ENCODE results near the gene TPD52L1.
"Not testable (repeated sequence)": the region's sequence is repeated elsewhere in the genome, so short reads cannot be mapped to it uniquely, and the experiment has no call there.

The TPD52L1 gene

DNA sequence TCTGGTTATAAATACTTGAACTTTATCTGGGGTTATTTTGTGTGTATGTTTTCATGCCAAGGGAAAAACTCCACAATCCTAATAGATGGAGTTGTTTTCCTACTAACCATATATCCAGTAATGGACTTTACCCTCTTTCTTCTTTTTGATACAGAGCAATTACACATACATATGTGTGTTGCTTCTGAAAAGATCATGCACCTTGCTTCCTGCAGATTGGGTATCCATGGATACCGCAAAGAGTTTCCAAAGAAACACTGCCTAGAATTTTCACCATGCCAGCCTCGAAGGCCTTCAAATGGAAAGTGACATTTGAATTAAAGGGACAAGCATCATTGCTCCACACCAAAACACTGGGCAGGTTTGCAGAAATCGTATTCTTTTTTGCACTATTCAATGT, 121.4 kb downstream of the TPD52L1 start:
- DNase-seq, result no peak

- no peak for DNase-seq
Measured at GRCh38 chr6:125275779-125276178, 122.2 kb downstream of the TPD52L1 start.

GRCh38 chr6:125277838-125278237, 124.3 kb downstream of the TPD52L1 start:
- DNase-seq, result no peak

- DNase-seq, result no peak
Measured at GRCh38 chr6:125279961-125280360, 126.4 kb downstream of the TPD52L1 start.

DNA sequence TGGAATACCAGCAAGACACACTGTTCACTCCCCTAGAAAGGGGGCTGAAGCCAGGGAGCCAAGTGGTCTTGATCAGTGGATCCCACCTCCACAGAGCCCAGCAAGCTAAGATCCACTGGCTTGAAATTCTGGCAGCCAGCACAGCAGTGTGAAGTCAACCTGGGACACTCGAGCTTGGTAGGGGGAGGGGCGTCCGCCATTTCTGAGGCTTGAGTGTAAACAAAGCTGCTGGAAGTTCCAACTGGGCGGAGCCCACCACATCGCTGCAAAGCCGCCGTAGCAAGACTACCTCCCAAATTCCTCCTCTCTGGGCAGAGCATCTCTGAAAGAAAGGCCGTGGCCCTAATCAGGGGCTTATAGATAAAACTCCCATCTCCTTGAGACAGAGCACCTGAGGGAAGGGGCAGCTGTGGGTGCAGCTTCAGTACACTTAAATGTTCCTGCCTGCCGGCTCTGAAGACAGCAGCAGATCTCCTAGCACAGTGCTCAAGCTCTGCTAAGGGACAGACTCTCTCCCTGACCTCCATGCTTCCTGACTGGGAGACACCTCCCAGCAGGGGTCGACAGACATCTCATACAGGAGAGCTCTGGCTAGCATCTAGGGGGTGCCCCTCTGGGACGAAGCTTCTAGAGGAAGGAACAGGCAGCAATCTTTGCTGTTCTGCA, 126.9 kb downstream of the TPD52L1 start:
- DNase-seq, result not testable (repeated sequence)

GRCh38 chr6:125282470-125282869, 128.9 kb downstream of the TPD52L1 start:
- DNase-seq, result not testable (repeated sequence)

- no peak for DNase-seq
Measured at GRCh38 chr6:125285353-125285752, 131.8 kb downstream of the TPD52L1 start.

GRCh38 chr6:125285936-125286335, 132.4 kb downstream of the TPD52L1 start:
- no peak for DNase-seq

DNA sequence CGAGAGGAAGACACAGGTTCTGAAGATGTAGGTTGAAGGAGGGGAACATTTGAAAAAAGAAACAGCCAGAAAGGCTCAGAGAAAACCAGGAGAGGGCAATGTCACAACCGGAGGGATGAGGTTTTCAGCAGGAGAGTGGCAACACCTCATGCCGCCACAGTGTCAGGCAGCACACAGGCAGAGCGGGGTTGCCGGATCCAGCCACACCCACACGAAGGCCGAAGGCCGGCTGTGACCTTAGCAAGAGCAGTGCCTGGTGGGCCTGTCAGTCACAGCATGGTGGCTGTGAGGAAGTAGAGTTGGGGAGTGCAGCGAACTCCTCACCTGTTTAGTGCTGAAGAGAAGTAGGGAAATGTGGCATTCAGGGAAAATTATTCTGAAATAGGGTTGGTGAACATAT, 134.1 kb downstream of the TPD52L1 start:
- DNase-seq, result no peak

DNA sequence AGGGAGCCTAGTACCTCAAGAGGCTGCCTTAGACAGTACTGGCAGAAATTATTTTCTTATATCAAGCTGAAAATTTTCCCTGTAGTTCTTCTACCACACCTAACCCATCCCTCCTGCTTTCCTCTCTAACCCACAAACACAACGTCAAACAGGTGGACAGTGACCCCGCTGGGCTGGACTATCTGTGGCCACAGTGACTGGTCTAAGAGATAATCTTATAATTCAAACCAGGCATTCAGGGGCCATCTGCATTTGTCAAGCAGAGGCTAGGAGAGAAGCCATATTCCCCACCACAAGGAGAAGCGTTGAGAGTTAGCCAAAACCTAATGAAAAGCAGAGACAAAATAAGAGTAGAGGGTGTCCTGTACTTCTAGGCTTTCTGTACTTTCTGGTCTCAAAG, 140.0 kb downstream of the TPD52L1 start:
- no peak for DNase-seq

DNA sequence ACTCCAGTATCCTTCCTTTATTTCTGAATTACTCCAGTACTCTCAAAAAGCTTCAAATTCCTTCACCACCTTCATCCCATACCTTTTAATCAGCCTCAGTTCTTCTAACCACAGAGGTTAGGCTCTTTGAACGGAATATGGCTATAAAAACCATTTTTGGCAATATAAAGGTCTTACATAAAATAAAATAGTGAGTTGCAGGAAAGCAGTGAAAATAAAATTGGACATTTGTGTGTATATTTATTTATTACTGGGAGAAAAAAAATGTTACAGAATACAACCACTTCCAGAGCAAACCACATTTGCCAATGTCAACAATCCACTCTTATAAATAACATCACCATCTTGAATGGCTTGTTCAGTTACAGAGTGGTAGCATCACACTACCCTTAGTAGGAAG, 140.5 kb downstream of the TPD52L1 start:
- DNase-seq, result no peak

GRCh38 chr6:125294925-125295324, 141.4 kb downstream of the TPD52L1 start:
- no peak for DNase-seq

GRCh38 chr6:125296471-125296870, 142.9 kb downstream of the TPD52L1 start:
- no peak for DNase-seq

DNA sequence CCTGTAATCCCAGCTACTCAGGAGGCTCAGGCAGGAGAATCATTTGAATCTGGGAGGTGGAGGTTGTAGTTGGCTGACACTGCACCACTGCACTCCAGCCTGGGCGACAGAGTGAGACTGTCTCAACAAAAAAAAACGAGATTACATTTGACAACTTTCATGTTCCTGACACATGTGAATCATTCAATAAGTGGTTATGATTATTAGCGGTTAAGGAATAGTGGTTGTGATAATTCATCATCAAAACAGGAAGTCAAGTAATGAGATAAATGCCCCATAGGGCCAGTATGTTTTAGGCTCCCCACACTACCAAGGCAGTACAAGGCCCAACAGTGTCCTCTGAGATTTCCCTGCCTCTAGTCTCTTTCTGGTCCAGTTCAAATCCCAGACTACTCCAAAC, 145.7 kb downstream of the TPD52L1 start:
- no peak for DNase-seq

GRCh38 chr6:125300992-125301434, 147.4 kb downstream of the TPD52L1 start:
- no peak for DNase-seq

DNA sequence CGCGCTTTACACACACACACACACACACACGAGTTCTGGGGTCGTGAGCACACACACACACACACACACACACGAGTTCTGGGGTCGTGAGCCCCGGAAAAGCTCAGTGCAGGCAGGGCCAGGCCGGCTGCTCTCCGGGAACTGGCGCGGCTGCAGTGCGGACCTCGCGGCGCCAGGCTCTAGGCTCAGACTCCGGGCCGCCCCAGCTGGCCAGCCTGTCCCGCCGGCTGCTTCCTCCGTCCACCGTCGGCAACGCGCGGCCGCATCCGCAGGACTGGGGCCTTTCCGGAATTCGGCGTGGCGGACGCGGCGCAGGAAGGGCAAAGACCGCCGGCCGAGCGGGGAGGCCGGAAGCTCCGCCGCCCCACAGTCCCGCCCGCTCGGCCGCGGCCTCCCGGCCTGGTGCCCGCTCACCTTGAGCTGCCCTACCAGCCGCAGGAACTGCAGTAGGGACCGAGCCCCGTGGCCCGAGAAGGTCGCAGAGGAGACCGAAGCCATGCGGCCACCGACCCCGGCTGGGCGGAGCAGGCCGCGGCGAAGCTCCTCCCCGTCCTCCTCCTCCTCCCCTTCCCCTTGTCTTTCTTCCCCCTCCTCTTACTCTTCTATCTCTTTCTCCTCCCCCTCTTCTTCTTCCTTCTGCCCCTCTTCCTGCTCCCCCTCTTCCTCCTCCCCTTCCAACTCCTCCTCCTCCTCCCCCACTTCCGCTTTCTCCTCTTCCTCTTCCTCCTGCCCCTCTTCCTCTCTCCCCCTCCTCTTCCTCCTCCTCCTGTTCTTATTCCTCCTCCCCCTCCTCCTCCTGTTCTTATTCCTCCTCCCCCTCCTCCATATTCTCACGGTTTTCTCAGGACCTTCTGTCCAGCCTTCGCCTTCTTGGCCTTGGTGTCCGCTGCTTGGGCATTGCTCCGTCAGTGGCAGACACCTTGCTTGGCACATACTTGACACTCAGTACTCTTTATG, 148.1 kb downstream of the TPD52L1 start, which contains the start of gene HDDC2:
TSS of gene HDDC2 (minus strand) at position 533 of the 957 bp plus-strand sequence. CDS start at position 498, 35 bp downstream.
- peak in 4 of 5 donors; percentile 17 to 55 (median 26) for DNase-seq

- no peak for DNase-seq
Measured at GRCh38 chr6:125302840-125303511, 149.4 kb downstream of the TPD52L1 start.

GRCh38 chr6:125303512-125303854, 149.9 kb downstream of the TPD52L1 start:
- DNase-seq, result no peak

- no peak for DNase-seq
Measured at GRCh38 chr6:125304970-125305660, 151.5 kb downstream of the TPD52L1 start.

GRCh38 chr6:125306756-125307149, 153.2 kb downstream of the TPD52L1 start:
- DNase-seq, result no peak

GRCh38 chr6:125307150-125307838, 153.7 kb downstream of the TPD52L1 start:
- DNase-seq, result no peak

Data from T-helper 1 cell (primary cell).